Measurements from ENCODE around the gene NAA60.
A peak's percentile ranks its signal among the peaks of the same experiment; 100 is the strongest.

The NAA60 gene

GRCh38 chr16:3458278-3458851 lies 14.9 kb downstream of the NAA60 start:
- H3K9me3 Mint-ChIP-seq = no peaks in the 10 kb centered on the region
- peak overlapping the region; percentile 91 for H3K27ac Mint-ChIP-seq
- DNase-seq (ENCODE audit: low spot score in 2 of 2) (peak in 1 of 2 donors; percentile 60), ATAC-seq (peak; percentile 3)
- H3K4me1 Mint-ChIP-seq = peaks cover 43% of the 10 kb centered on the region
- peaks cover 18% of the 10 kb centered on the region for H3K36me3 Mint-ChIP-seq
- peak overlapping the region; percentile 80 for H3K4me3 Mint-ChIP-seq

DNA sequence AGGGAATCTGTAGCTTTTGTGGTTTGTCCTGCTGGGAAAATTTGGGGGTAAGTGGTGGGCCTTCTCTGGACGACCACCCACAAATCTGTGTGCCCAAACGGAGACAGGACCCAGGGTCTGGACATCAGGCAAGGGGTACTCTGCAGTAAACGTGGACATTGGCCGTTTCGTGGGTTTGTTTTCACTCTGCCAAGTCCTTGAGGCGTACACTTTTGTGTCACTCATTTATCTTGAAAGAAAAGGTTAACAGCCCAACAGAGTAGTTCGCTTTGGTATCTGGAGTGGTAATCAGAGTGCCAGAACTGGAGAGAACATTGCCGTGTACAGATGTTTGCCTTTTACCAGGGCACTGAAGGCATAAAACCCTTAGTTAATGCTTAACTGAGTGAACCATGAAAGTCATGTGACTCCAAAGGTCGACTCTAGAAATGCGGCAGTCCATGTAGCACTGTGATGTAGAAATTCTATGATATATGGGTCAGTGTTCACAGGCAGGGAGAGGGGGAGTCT lies 15.4 kb downstream of the NAA60 start:
- DNase-seq (ENCODE audit: low spot score in 2 of 2) (peak in 1 of 2 donors; percentile 61), ATAC-seq (peak; percentile 1)

GRCh38 chr16:3459401-3460090 lies 16.1 kb downstream of the NAA60 start:
- Mint-ChIP-seq H3K36me3 (peaks cover 18% of the 10 kb centered on the region), H3K4me3 (peak overlapping the region; percentile 80), H3K27ac (peak overlapping the region; percentile 91), H3K9me3 (no peaks in the 10 kb centered on the region), H3K4me1 (peaks cover 48% of the 10 kb centered on the region)
- peak; percentile 15 for ATAC-seq
- no peak for DNase-seq (ENCODE audit: low spot score in 2 of 2)

More for the DNA sequence above, 15.4 kb downstream of the NAA60 start:
- Mint-ChIP-seq H3K4me1 (peaks cover 43% of the 10 kb centered on the region), H3K36me3 (peaks cover 18% of the 10 kb centered on the region), H3K27ac (peak overlapping the region; percentile 91), H3K4me3 (peak overlapping the region; percentile 80), H3K9me3 (no peaks in the 10 kb centered on the region)

DNA sequence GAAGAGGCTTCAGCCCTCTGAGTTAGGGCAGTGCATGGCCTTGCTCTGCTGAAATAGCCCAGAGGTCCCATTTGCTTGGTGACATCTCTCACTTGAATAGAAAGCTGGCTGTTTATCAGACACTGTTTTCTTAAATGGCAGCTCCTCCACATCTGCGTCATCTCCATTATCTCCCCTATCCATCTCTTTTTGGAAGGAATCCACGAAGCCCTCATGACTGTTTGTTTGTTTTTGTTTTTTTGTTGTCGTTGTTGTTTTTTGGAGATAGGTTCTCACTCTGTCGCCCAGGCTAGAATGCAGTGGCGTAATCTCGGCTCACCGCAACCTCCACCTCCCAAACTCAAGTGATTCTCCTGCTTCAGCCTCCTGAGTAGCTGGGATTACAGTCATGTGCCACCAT lies 16.6 kb downstream of the NAA60 start:
- DNase-seq (ENCODE audit: low spot score in 2 of 2) (no peak), ATAC-seq (no peak)
- H3K36me3 Mint-ChIP-seq = peaks cover 18% of the 10 kb centered on the region
- H3K4me3 Mint-ChIP-seq = peak overlapping the region; percentile 80
- peaks cover 48% of the 10 kb centered on the region for H3K4me1 Mint-ChIP-seq
- peak overlapping the region; percentile 91 for H3K27ac Mint-ChIP-seq
- H3K9me3 Mint-ChIP-seq = no peaks in the 10 kb centered on the region

GRCh38 chr16:3460585-3460984 lies 17.1 kb downstream of the NAA60 start:
- H3K9me3 Mint-ChIP-seq = no peaks in the 10 kb centered on the region
- ATAC-seq = no peak
- peak overlapping the region; percentile 80 for H3K4me3 Mint-ChIP-seq
- DNase-seq (ENCODE audit: low spot score in 2 of 2) = no peak
- H3K36me3 Mint-ChIP-seq = peaks cover 18% of the 10 kb centered on the region
- H3K4me1 Mint-ChIP-seq = peaks cover 48% of the 10 kb centered on the region
- peak overlapping the region; percentile 91 for H3K27ac Mint-ChIP-seq

DNA sequence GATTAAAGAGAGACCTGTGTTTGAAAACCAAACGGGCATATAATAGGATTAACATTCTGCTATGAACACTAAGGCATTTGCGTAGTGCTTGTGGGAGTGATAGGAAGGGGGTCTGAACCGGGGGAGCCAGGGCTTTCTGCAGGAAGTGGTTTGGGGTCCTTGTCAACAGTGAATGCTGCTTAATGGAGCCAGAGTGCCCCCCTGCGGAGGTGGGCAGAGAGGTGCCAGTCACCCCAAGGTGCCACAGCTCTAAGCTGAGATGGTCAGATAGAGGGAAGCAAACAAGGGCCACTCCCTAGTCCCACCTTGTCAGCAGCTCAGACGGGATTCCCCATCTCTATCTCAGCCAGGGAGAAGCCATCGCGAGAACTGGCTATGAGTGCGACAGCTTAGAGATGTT lies 17.7 kb downstream of the NAA60 start:
- DNase-seq (ENCODE audit: low spot score in 2 of 2) (peak in 1 of 2 donors; percentile 59), ATAC-seq (no peak)
- no peaks in the 10 kb centered on the region for H3K9me3 Mint-ChIP-seq
- peak overlapping the region; percentile 82 for H3K27ac Mint-ChIP-seq
- H3K4me3 Mint-ChIP-seq = peak overlapping the region; percentile 36
- H3K36me3 Mint-ChIP-seq = peaks cover 18% of the 10 kb centered on the region
- H3K4me1 Mint-ChIP-seq = peaks cover 48% of the 10 kb centered on the region

GRCh38 chr16:3465301-3465700 lies 21.8 kb downstream of the NAA60 start:
- peak overlapping the region; percentile 63 for H3K27ac Mint-ChIP-seq
- H3K4me1 Mint-ChIP-seq = peaks cover 57% of the 10 kb centered on the region
- H3K36me3 Mint-ChIP-seq = peaks cover 17% of the 10 kb centered on the region
- H3K4me3 Mint-ChIP-seq = no peak overlapping the region
- peak; percentile 13 for ATAC-seq
- DNase-seq (ENCODE audit: low spot score in 2 of 2) = no peak
- no peaks in the 10 kb centered on the region for H3K9me3 Mint-ChIP-seq

DNA sequence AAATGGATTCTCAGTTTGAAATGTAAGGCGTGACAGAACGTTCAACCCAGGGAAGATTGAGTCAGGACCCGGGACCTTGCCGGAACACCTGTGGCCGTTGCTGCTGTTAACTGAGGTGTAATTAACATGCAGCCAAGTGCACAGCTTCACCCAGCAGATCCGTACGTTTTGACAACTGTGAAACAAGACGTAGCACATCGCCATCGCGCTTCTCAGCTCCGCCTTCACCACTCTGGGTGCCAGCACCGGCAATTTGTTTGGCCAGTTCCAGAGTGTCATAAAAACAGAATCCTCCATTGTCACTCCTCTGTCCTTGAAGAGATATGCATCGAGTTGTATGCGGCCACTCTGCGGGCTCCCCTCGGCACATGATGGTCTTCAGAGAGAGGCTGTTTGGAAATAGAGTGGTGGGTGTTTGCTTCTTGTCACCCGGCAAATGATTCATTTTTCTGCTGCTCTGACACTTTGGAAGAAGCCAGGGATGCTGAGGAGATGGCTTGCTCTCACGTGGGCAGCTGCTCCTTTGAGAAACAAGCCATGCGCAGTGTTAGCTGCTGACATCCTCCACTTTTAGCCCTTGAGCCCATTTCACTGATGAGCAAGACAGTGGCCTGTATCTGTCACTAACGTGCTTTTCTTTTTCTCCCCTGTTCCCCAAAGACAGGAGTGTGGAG lies 22.6 kb downstream of the NAA60 start:
- peaks cover 14% of the 10 kb centered on the region for H3K36me3 Mint-ChIP-seq
- no peak overlapping the region for H3K4me3 Mint-ChIP-seq
- DNase-seq (ENCODE audit: low spot score in 2 of 2) (no peak), ATAC-seq (no peak)
- H3K27ac Mint-ChIP-seq = peak overlapping the region; percentile 88
- H3K9me3 Mint-ChIP-seq = no peaks in the 10 kb centered on the region
- H3K4me1 Mint-ChIP-seq = peaks cover 50% of the 10 kb centered on the region

- Mint-ChIP-seq H3K4me1 (peaks cover 43% of the 10 kb centered on the region), H3K36me3 (peaks cover 12% of the 10 kb centered on the region), H3K27ac (peak overlapping the region; percentile 88), H3K4me3 (no peak overlapping the region), H3K9me3 (no peaks in the 10 kb centered on the region)
- no peak for ATAC-seq
- DNase-seq (ENCODE audit: low spot score in 2 of 2) = no peak
Observed at GRCh38 chr16:3467182-3467581, 23.7 kb downstream of the NAA60 start.

DNA sequence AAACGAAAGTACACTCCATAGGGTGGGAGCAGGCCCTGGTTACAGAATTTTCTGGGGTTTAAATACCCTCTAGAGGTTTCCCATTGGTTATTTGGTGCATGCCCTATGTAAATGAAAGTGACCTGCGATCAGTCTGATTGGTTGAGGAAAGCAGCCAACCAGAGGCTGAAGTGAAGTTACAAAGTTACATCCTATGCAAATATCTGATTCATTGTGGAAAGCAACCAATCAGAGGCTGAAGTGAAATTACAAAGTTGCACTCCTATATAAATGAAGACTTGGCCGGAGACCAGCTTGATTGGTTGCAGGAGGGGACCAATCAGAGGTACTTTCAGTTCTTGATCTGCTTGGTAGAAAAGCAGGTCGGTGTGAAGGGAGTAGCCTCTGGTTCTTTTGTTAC lies 24.4 kb downstream of the NAA60 start:
- DNase-seq (ENCODE audit: low spot score in 2 of 2) (no peak), ATAC-seq (peak; percentile 9)
- peak overlapping the region; percentile 88 for H3K27ac Mint-ChIP-seq
- peaks cover 18% of the 10 kb centered on the region for H3K36me3 Mint-ChIP-seq
- H3K9me3 Mint-ChIP-seq = peaks cover 3% of the 10 kb centered on the region
- no peak overlapping the region for H3K4me3 Mint-ChIP-seq
- peaks cover 45% of the 10 kb centered on the region for H3K4me1 Mint-ChIP-seq

- no peak overlapping the region for H3K4me3 Mint-ChIP-seq
- no peak for DNase-seq (ENCODE audit: low spot score in 2 of 2)
- ATAC-seq = no peak
- peaks cover 24% of the 10 kb centered on the region for H3K36me3 Mint-ChIP-seq
- peak overlapping the region; percentile 88 for H3K27ac Mint-ChIP-seq
- peaks cover 51% of the 10 kb centered on the region for H3K4me1 Mint-ChIP-seq
- peaks cover 3% of the 10 kb centered on the region for H3K9me3 Mint-ChIP-seq
Observed at GRCh38 chr16:3468501-3468900, 25.0 kb downstream of the NAA60 start.

- H3K27ac Mint-ChIP-seq = peak overlapping the region; percentile 52
- H3K4me1 Mint-ChIP-seq = peaks cover 47% of the 10 kb centered on the region
- DNase-seq (ENCODE audit: low spot score in 2 of 2) = no peak
- H3K4me3 Mint-ChIP-seq = no peak overlapping the region
- H3K36me3 Mint-ChIP-seq = peaks cover 28% of the 10 kb centered on the region
- H3K9me3 Mint-ChIP-seq = peaks cover 3% of the 10 kb centered on the region
- no peak for ATAC-seq
Observed at GRCh38 chr16:3469736-3470135, 26.3 kb downstream of the NAA60 start.

DNA sequence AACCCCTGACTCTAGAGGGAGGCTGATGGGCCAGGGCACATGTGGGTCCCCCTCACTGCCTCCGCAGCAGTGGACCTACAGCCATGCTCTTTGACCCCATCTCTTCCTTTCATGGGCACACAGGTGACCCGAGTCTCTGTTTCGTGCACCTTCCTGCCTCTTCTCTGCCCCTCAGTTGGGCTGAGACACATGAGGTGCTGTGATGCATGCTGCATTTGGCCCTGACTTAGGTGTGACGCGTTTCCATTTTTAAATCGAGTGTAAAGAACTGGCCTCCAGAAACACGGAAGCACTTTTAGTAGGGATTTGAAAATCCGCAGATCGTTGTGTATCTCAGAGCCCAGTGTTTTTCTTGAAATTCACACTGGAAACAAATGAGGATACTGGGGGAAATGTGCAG lies 27.2 kb downstream of the NAA60 start:
- Mint-ChIP-seq H3K9me3 (peaks cover 3% of the 10 kb centered on the region), H3K36me3 (peaks cover 33% of the 10 kb centered on the region), H3K27ac (peak overlapping the region; percentile 69), H3K4me3 (no peak overlapping the region), H3K4me1 (peaks cover 54% of the 10 kb centered on the region)
- ATAC-seq (no peak), DNase-seq (ENCODE audit: low spot score in 2 of 2) (no peak)

DNA sequence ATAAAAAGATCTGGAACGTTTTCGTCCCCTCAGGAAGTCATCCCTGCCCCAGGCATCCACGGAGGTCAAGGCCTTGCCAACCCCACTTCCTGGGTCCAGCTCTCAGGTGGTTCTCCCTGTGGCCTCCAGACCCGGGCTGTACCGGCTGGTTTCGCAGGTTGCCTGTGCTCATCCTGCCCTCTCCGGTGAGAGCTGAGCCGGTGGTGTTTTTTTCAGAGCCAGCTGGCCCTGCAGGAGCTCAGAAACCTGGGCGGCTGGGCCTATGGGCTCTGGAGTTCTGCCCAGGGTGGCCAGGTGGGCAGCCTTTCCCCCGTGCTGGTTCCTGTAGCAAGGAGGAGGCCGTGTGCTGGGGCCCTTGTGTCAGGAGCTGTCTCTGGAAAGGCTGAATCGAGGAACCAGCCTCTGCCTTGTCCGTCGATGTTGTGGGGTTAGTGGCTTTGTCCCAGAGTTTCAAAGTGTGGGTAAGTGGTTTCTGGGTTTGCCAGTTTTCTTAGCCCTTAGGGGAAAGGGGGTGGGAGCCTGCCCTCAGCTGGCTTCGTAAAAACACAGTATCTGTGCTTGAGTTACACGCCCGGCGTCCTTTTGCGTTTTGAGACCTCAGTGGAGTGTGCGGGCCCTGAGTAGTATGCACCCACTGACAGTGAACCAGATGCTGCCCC lies 28.2 kb downstream of the NAA60 start:
- no peak for ATAC-seq
- Mint-ChIP-seq H3K9me3 (peaks cover 3% of the 10 kb centered on the region), H3K36me3 (peaks cover 38% of the 10 kb centered on the region), H3K4me3 (no peak overlapping the region), H3K4me1 (peaks cover 56% of the 10 kb centered on the region), H3K27ac (peak overlapping the region; percentile 80)
- DNase-seq (ENCODE audit: low spot score in 2 of 2) = no peak

Data from stimulated activated effector memory CD8-positive, alpha-beta T cell treated with anti-CD3 and anti-CD28 coated beads, Interleukin-12 subunit alpha, Interleukin-12 subunit beta, amount 100 ng/mL, for 72 hours (primary cell).